Measurements from ENCODE around the gene SOX9.

Gene SOX9

DNA sequence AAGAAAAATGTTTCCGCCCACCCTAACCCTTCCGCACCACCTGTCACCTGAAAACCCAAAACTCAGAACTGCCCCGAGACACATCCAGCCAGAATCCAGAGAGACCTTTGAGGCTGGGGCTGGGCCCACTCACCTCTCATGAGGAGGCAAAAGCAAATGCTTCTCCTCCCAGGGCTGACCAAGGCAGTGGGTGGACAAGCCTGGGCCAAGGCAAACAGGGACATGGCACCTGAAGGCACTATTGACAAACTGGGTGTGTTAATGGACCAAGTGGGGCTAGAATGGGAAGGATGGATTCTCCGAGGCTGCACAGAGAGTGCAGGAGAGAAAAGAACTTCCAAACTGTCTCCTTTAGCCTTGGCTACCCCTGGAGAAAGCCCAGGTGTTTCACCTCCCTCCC lies 54.4 kb downstream of the SOX9 start:
- TF ChIP-seq, protein P1, sequence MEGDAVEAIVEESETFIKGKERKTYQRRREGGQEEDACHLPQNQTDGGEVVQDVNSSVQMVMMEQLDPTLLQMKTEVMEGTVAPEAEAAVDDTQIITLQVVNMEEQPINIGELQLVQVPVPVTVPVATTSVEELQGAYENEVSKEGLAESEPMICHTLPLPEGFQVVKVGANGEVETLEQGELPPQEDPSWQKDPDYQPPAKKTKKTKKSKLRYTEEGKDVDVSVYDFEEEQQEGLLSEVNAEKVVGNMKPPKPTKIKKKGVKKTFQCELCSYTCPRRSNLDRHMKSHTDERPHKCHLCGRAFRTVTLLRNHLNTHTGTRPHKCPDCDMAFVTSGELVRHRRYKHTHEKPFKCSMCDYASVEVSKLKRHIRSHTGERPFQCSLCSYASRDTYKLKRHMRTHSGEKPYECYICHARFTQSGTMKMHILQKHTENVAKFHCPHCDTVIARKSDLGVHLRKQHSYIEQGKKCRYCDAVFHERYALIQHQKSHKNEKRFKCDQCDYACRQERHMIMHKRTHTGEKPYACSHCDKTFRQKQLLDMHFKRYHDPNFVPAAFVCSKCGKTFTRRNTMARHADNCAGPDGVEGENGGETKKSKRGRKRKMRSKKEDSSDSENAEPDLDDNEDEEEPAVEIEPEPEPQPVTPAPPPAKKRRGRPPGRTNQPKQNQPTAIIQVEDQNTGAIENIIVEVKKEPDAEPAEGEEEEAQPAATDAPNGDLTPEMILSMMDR (IDR thresholded peaks at IDR 0.05; ENCODE audit: extremely low read depth, missing control alignments) = no peak
- no peak for DNase-seq (ENCODE audit: low spot score)

All from GM20000 (cell line).